C4-2B (cell line): ENCODE data around the gene COMMD1.
A peak's percentile ranks its signal among the peaks of the same experiment; 100 is the strongest.
"Not testable (repeated sequence)": the region's sequence is repeated elsewhere in the genome, so short reads cannot be mapped to it uniquely, and the experiment has no call there.

Experiments used
- H3K27ac ChIP-seq: fragments of 450-650 bp; 2 replicates; pipeline ENCODE4 v1.5.1; 2017
- CTCF ChIP-seq: fragments of 450-650 bp; conservative IDR thresholded peaks from 2 replicates; pipeline ENCODE4 v1.5.1; 2017; ENCODE audit warnings: mild to moderate bottlenecking
- ZFX ChIP-seq: fragments of 450-650 bp; IDR thresholded peaks from 2 replicates; pipeline ENCODE4 v1.6.1; 2017

The COMMD1 gene

GRCh38 chr2:61948661-61949457 lies 43.4 kb downstream of the COMMD1 start:
- TF ChIP-seq ZFX = no peak
- TF ChIP-seq CTCF = no peak
- H3K27ac ChIP-seq = peak overlapping the region; percentile 25; the same call in 1 of the 2 replicates

- TF ChIP-seq CTCF (no peak), ZFX (no peak)
- H3K27ac ChIP-seq = peak overlapping the region; percentile 25; the same call in 1 of the 2 replicates
These were observed 43.9 kb downstream of the COMMD1 start for GRCh38 chr2:61949458-61949713.

- peak overlapping the region; percentile 27; the same call in 1 of the 2 replicates for H3K27ac ChIP-seq
- TF ChIP-seq CTCF (no peak), ZFX (no peak)
These were observed 44.5 kb downstream of the COMMD1 start for GRCh38 chr2:61949714-61950560.

- H3K27ac ChIP-seq = no peak overlapping the region; the same call in 1 of the 2 replicates
- TF ChIP-seq CTCF = no peak
These were observed 45.3 kb downstream of the COMMD1 start for GRCh38 chr2:61950571-61951315.

- H3K27ac ChIP-seq = no peak overlapping the region
- TF ChIP-seq CTCF (no peak), ZFX (no peak)
These were observed 46.4 kb downstream of the COMMD1 start for GRCh38 chr2:61951881-61952280.

GRCh38 chr2:61952288-61952687 lies 46.8 kb downstream of the COMMD1 start:
- no peak for TF ChIP-seq CTCF
- TF ChIP-seq ZFX = no peak
- no peak overlapping the region for H3K27ac ChIP-seq

- not testable (repeated sequence) for H3K27ac ChIP-seq
These were observed 49.4 kb downstream of the COMMD1 start for GRCh38 chr2:61954856-61955255.
